Smooth muscle cell (in vitro differentiated cells): ENCODE results near the gene KCNJ6. TPM values are rescaled to one million over a fixed set of nuclear protein-coding genes. Genes with fewer than 3 reads are reported as not detected.

ENCODE experiments used
- DNase-seq: peaks from one replicate; lab custom pipeline; 2025; ENCODE audit not compliant: unreplicated experiment; lab: John Stamatoyannopoulos, UW
- H2AFZ ChIP-seq: fragments of 200-600 bp; sonication (generic); 2 replicates; pipeline ENCODE4 v1.6.0; 2016; ENCODE audit warnings: antibody characterized with exemption, low read depth, mild to moderate bottlenecking
- H3F3A ChIP-seq: fragments of 200-600 bp; sonication (generic); 2 replicates; pipeline ENCODE4 v1.6.0; 2017; ENCODE audit warnings: antibody characterized with exemption, low read depth
- H3K27ac ChIP-seq: fragments of 200-600 bp; sonication (generic); 2 replicates; pipeline ENCODE4 v1.5.1; 2016; ENCODE audit warnings: low read depth, mild to moderate bottlenecking
- H3K27me3 ChIP-seq: fragments of 200-600 bp; sonication (generic); 2 replicates; pipeline ENCODE4 v1.6.1; 2016; ENCODE audit warnings: low read depth, mild to moderate bottlenecking
- H3K36me3 ChIP-seq: fragments of 200-600 bp; sonication (generic); 2 replicates; pipeline ENCODE4 v1.5.1; 2016; ENCODE audit warnings: low read depth
- H3K4me1 ChIP-seq: fragments of 200-600 bp; sonication (generic); 2 replicates; pipeline ENCODE4 v1.5.1; 2016; ENCODE audit warnings: low read depth
- H3K4me2 ChIP-seq: fragments of 200-600 bp; sonication (generic); 2 replicates; pipeline ENCODE4 v1.6.0; 2016; ENCODE audit warnings: mild to moderate bottlenecking
- H3K4me3 ChIP-seq: fragments of 200-600 bp; sonication (generic); 2 replicates; pipeline ENCODE4 v1.5.1; 2016; ENCODE audit warnings: mild to moderate bottlenecking
- H3K79me2 ChIP-seq: fragments of 200-600 bp; sonication (generic); 2 replicates; pipeline ENCODE4 v1.6.0; 2016; ENCODE audit warnings: low read depth, mild to moderate bottlenecking
- H3K9ac ChIP-seq: fragments of 200-600 bp; sonication (generic); 2 replicates; pipeline ENCODE4 v1.6.0; 2016; ENCODE audit warnings: low read depth
- H3K9me3 ChIP-seq: fragments of 200-600 bp; sonication (generic); replicated peaks from 2 replicates; pipeline ENCODE4 v1.5.1; 2016; ENCODE audit warnings: low read depth
- H4K20me1 ChIP-seq: fragments of 200-600 bp; sonication (generic); 2 replicates; pipeline ENCODE4 v1.6.0; 2016; ENCODE audit warnings: low read depth
- WGBS: methylation state at CpG from one replicate; pipeline ENCODE4 v1.1.7; 2016; ENCODE audit warnings: low lambda C conversion rate; 5-methylcytosine and 5-hydroxymethylcytosine counted together
- polyA plus RNA-seq: library from polyadenylated mRNA; unstranded; fragments of >200 nt; fragmentation: Nextera tagmentation; extraction: Ambion mirVana; gene quantifications from 2 replicates; pipeline ENCODE4 v1.2.1, GENCODE V29; 2016
- total RNA-seq: library from RNA; depleted of rRNA; stranded (reverse); fragments of >200 nt; gene quantifications from 2 replicates; pipeline ENCODE4 v1.2.3, GENCODE V29; 2014
- TF ChIP-seq, protein P1 (sequence below): fragments of 200-600 bp; sonication (generic); IDR thresholded peaks from 2 replicates; pipeline ENCODE4 v1.5.1; 2017; ENCODE audit warnings: borderline replicate concordance, mild to moderate bottlenecking, antibody characterized with exemption; ENCODE audit not compliant: insufficient read depth, poor library complexity, severe bottlenecking

The KCNJ6 gene
- total and polyA plus RNA-seq, 2 experiments from 2014 or later = 0.15 to 0.27 TPM

DNA sequence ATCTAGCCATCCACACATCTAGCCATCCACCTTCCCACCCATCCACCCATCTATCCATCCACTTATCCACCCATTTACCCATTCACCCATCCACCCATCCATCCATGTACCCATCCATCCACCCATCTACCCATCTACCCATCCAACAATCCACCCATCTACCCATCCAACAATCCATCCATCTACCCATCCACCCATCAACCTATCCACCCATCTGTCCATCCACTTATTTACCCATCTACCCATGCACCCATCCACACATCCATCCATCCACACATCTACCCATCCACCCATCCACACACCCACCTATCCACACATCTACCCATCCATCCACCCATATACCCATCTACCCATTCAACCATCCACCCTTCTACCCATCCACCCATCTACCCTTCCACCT lies 311.3 kb downstream of the KCNJ6 start:
- H3K4me3 ChIP-seq = no peak overlapping the region
- TF ChIP-seq, protein P1, sequence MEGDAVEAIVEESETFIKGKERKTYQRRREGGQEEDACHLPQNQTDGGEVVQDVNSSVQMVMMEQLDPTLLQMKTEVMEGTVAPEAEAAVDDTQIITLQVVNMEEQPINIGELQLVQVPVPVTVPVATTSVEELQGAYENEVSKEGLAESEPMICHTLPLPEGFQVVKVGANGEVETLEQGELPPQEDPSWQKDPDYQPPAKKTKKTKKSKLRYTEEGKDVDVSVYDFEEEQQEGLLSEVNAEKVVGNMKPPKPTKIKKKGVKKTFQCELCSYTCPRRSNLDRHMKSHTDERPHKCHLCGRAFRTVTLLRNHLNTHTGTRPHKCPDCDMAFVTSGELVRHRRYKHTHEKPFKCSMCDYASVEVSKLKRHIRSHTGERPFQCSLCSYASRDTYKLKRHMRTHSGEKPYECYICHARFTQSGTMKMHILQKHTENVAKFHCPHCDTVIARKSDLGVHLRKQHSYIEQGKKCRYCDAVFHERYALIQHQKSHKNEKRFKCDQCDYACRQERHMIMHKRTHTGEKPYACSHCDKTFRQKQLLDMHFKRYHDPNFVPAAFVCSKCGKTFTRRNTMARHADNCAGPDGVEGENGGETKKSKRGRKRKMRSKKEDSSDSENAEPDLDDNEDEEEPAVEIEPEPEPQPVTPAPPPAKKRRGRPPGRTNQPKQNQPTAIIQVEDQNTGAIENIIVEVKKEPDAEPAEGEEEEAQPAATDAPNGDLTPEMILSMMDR = no peak
- H3K9ac ChIP-seq = no peak overlapping the region
- H2AFZ ChIP-seq = no peak overlapping the region
- H3F3A ChIP-seq = no peaks in the 10 kb centered on the region
- H3K9me3 ChIP-seq = no peaks in the 10 kb centered on the region
- no peak for DNase-seq
- H3K79me2 ChIP-seq = no peaks in the 10 kb centered on the region
- H3K27ac ChIP-seq = no peak overlapping the region
- H3K27me3 ChIP-seq = no peaks in the 10 kb centered on the region
- H3K4me2 ChIP-seq = no peak overlapping the region
- no peaks in the 10 kb centered on the region for H3K4me1 ChIP-seq
- no peaks in the 10 kb centered on the region for H3K36me3 ChIP-seq
- no peaks in the 10 kb centered on the region for H4K20me1 ChIP-seq

DNA sequence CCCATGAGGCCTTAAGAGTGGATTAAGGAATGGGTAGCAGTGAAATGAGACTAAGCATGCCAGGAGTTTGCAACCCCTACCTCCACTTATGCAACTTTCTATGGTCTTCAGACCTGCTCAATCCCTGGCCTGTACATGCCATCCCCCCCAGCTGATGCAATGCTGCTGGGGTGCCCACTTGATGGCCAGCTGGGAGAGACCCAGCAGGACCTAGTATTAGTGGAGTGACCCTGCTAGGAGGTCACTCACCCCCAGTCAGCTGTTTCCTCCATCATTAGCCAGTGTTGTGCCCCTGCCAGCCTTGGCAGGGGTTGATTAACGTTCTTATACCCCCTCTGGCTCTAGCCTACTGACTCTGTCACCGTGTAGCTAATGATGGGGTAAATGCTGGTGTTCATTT lies 313.1 kb downstream of the KCNJ6 start:
- no peak overlapping the region for H3K9ac ChIP-seq
- no peaks in the 10 kb centered on the region for H3K9me3 ChIP-seq
- DNase-seq = no peak
- H3K4me1 ChIP-seq = no peaks in the 10 kb centered on the region
- H2AFZ ChIP-seq = no peak overlapping the region
- no peak overlapping the region for H3K4me2 ChIP-seq
- no peaks in the 10 kb centered on the region for H3K27me3 ChIP-seq
- 91% methylated on average over 2 of the region's 2 CpGs for WGBS
- TF ChIP-seq, protein P1 = no peak
- H3K36me3 ChIP-seq = no peaks in the 10 kb centered on the region
- no peak overlapping the region for H3K27ac ChIP-seq
- no peaks in the 10 kb centered on the region for H4K20me1 ChIP-seq
- H3K4me3 ChIP-seq = no peak overlapping the region
- no peaks in the 10 kb centered on the region for H3F3A ChIP-seq
- no peaks in the 10 kb centered on the region for H3K79me2 ChIP-seq

DNA sequence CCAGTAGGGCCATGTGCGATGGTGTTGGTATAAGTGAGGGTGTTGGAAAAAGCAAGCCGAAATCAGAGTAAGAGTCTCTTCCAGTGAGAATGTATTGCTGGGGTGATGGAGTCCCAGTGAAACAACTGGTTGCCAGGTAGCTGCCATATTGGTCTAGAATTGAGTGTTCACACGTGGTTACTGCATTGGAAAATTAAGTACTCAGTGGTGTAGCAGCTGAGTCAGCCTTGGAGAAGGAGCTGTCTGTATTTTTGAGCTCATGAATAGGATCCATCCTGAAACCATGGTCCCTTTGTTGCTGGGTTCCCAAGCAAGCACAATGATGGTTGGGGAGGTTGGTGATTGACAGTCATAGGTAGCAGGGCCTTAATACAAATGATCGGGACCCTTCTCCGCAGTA lies 314.3 kb downstream of the KCNJ6 start:
- H3K27me3 ChIP-seq = no peaks in the 10 kb centered on the region
- 94% methylated on average over 5 of the region's 5 CpGs for WGBS
- H3K4me3 ChIP-seq = no peak overlapping the region
- H3K4me2 ChIP-seq = no peak overlapping the region
- H3F3A ChIP-seq = no peaks in the 10 kb centered on the region
- no peak for DNase-seq
- no peaks in the 10 kb centered on the region for H3K4me1 ChIP-seq
- H3K27ac ChIP-seq = no peak overlapping the region
- no peaks in the 10 kb centered on the region for H3K36me3 ChIP-seq
- no peaks in the 10 kb centered on the region for H4K20me1 ChIP-seq
- H3K9ac ChIP-seq = no peak overlapping the region
- no peaks in the 10 kb centered on the region for H3K79me2 ChIP-seq
- TF ChIP-seq, protein P1 = no peak
- H3K9me3 ChIP-seq = no peaks in the 10 kb centered on the region
- H2AFZ ChIP-seq = no peak overlapping the region

DNA sequence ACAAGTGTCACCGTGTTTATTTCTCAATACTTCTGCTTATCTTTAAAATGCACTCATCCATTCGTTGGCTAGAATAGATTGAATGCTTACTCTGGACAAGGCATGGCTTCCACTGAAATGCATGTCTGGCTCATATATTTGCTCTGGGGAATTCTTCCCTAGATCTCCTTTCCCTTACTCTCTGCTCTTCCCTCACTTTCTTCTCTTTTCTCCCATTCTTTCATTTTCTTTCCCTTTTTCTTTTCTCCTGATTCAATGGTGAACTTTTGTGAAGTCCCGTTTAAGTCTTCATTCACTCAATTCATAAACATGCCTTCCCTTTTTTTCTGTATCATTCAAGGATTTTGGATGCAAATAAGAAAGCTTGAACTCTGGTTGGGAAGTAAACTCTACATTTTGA lies 315.2 kb downstream of the KCNJ6 start:
- Histone ChIP-seq H2AFZ (no peak overlapping the region), H3K4me1 (no peaks in the 10 kb centered on the region), H3F3A (no peaks in the 10 kb centered on the region), H3K9ac (no peak overlapping the region), H3K36me3 (no peaks in the 10 kb centered on the region), H4K20me1 (no peaks in the 10 kb centered on the region), H3K27ac (no peak overlapping the region), H3K4me3 (no peak overlapping the region), H3K79me2 (no peaks in the 10 kb centered on the region), H3K9me3 (no peaks in the 10 kb centered on the region), H3K4me2 (no peak overlapping the region), H3K27me3 (no peaks in the 10 kb centered on the region)
- no peak for DNase-seq
- TF ChIP-seq, protein P1 = no peak
- WGBS = 77% methylated on average over 3 of the region's 3 CpGs
